ENCODE measurements around the gene KRTAP10-8.
"Not testable (repeated sequence)": the region's sequence is repeated elsewhere in the genome, so short reads cannot be mapped to it uniquely, and the experiment has no call there.

The KRTAP10-8 gene

DNA sequence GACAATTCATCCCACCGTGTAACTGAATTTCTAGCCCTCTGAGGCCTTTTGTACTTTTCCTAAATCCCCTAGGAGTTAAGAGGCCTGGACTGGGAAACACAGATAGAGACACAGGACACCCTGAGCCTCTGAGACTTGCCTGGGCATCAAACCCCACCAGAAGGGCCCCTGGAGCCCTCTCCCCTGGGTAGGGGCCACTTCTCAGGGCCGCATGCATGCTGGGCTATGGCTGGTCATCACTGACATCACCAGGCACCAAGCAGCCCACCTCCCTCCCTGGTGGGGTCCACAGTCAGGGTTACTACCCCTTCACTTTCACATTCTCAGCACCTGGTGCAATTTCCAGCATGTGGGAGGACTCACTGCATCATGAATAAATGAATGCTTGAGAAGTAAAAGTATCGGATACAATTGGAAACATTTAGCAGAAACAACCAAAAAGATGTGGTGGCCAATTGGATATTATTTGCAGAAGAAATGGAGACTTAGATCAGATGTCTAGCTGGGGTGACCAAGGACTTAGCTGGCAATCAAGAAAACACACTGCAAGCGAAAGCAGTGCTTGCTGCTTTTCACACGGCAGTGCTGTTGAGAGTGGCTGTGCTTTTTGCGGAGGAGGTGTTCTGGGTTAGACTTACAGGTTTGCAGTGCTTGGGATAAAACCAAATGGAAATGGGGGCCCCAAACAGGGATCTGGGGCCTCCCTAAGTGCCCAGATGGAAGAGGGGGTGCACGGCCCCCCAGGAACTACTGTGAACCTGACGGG is 12.4 kb upstream of the KRTAP10-8 start:
- DNase-seq = no peak

DNA sequence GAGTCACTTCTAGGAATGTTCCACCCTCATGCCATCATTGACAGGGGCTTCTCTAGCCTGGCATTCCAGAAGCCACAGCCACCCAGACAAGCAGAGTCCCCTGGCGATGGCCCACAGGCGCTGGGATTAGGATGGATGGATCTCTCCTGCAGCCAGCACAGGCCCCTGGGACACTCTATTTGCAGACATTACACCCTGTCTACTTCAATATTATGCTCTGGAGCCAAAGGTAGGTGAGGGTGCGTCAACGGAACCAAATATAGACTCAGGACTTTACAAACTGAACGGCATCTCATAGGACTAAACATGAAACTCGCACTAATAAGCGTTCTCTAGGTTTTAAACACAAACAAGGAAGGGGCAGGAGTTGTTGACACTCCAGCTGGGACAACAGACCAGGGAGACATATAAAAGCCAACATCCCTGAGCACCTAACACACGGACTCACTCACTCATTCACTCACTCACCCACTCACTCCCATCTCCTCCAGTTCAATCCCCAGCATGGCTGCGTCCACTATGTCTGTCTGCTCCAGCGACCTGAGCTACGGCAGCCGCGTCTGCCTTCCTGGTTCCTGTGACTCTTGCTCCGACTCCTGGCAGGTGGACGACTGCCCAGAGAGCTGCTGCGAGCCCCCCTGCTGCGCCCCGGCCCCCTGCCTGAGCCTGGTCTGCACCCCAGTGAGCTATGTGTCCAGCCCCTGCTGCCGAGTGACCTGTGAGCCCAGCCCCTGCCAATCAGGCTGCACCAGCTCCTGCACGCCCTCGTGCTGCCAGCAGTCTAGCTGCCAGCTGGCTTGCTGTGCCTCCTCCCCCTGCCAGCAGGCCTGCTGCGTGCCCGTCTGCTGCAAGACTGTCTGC is 11.5 kb upstream of the KRTAP10-8 start, which contains the start of gene KRTAP10-7:
KRTAP10-7 (plus strand) TSS at position 480 of the 861 bp plus-strand sequence; CDS start at position 505, 25 bp downstream.
- DNase-seq = not testable (repeated sequence)

DNA sequence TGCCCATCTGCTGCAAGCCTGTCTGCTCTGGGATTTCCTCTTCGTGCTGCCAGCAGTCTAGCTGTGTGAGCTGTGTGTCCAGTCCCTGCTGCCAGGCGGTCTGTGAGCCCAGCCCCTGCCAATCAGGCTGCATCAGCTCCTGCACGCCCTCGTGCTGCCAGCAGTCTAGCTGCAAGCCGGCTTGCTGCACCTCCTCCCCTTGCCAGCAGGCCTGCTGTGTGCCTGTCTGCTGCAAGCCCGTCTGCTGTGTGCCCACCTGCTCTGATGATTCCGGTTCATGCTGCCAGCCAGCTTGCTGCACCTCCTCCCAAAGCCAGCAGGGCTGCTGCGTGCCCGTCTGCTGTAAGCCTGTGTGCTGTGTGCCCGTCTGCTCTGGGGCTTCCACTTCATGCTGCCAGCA is 10.8 kb upstream of the KRTAP10-8 start:
- not testable (repeated sequence) for DNase-seq

DNA sequence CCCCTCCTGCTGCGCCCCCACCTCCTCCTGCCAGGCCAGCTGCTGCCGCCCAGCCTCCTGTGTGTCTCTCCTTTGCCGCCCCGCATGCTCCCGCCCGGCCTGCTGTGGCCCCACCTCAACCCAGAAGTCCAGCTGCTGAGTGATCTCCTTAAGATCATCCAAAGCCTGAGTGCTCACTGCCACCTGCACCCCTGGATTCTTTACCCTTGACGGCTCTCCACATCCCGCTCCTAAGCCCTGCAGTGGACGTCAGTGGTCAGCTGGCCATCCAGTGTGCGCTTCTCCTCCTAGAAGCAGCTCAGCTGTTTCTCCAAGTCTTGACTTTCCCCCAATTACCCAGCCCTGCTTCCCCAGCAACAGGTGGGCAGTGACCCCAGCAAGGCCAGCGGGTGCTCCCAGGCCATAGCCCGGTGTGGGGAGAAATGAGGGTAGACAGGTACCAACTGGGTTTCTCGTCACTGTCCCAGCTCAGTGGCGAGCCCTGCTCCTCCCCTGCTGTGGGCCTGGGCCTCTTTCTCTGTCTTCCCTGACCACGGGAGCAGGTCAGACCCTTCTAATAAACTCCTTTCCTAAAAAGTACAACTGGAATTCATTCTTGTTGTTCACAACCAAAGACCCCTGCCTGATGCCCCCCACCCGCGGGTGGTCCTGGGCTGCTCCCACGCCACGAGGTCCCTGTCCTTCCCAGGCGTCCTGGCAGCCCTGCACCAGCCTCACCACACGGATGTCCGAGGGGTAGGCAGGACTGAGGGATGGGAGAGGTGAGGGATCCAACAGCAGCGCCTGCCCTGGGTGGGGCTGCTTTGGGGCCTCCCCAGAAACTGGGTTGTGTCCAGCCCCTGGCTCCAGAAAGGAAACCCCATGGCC is 10.1 kb upstream of the KRTAP10-8 start:
- DNase-seq = no peak

DNA sequence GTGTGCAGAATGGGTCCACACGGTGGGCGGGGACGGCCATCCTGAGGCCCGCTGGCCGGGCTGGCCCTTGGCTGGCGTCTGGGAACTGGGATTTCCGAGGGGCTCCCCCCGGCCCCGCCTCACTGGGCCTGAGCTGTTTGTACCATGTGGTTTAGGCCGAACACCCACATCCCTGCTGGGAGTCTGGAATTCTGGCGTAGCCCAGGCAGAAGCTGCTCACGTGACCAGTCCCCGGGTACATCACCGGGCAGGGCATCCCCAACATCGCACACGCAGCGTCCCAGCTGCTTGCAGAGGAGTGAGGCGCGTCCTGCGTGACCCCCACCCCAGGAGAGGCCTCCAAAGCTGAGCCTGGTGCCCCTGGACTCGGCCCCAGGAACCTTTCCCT is 9.4 kb upstream of the KRTAP10-8 start:
- DNase-seq = no peak

DNA sequence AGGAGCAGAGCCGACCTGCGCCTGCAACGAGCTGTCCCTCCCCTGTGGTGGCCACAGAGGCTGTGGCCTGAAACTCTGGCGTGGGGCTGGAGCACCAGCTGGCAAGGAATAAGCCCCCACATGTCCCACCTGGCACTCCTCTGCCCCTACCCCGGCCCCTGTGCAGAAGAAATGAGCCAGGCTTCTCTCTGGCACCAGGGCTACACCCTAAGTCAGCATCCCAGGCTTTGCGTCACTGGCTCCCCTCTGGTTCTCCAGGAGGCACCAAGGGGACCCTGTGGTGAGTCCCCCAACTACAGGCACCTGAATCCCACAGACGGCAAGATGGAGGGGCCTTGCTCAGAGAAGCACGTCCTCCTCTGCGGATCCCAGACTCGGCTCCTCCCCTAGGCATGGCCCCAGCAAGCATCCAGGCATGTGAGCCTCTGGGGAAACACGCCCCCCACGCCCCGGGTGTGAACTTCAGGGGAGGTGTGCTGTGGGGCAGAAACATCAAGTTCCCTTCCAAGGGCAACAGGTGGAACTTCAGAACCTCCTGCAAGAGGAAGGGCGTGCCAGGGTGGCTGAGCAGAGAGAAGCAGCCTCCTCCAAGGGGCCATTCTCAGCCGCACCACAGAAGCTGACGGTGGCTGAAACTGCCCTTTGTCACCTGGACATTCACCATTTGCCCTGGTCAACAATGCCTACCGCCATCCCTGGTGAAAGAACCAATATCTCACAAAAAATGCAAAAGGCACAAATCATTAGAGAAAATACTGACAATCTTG is 8.6 kb upstream of the KRTAP10-8 start:
- DNase-seq = no peak

DNA sequence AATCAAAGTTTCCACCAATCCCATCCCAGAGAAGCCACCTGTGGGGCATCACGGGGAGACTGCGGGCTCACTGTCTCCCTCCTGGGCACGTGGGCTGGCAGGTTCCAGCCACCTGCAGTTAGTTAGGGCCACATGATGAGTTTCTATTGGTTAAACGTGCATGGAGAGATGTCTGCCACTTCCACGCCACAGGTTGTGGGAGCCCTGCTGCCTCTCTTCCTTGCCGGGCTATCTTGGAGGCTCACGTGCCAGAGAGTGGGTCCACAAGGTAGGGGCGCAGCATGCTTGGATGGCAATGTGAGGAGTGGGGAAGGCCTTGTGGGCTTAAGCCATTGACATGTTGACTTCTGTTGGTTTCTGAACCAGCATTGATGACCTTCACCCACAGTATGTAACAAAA is 8.0 kb upstream of the KRTAP10-8 start:
- DNase-seq = no peak

DNA sequence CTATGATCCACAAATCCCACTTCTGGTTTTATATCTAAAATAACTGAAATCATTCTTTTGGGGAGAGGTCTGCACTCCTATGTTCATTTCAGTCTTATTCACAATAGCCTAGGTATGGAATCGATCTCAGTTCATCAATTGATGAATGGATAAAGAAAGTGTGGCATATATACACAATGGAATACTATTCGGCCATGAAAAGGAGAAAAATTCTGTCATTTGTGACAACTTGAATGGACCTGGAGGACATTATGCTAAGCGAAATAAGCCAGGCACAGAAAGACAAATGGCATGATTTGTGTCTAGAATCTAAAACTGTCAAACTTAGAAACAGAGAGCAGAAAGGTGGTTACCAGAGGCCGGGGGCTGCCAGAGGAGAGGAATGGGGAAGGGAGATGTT is 5.4 kb upstream of the KRTAP10-8 start:
- no peak for DNase-seq

DNA sequence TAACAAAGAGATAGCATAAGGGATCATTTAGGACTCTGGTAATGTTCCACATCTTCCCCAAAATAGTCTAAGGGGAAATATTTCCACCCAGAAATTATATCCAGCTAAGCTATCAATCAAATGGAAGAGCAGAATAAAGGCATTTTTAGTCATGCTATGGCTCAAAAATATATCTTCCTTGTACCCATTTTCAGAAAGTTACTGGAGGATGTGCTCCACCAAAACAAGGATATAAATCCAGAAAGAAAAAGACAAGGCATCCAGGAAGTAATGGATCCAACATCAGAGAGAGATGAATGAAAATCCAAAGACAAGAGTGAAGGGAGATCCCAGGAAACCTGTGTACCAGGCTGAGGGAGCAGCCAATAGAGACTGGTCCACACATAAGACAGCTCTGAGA is 2.7 kb upstream of the KRTAP10-8 start:
- no peak for DNase-seq

DNA sequence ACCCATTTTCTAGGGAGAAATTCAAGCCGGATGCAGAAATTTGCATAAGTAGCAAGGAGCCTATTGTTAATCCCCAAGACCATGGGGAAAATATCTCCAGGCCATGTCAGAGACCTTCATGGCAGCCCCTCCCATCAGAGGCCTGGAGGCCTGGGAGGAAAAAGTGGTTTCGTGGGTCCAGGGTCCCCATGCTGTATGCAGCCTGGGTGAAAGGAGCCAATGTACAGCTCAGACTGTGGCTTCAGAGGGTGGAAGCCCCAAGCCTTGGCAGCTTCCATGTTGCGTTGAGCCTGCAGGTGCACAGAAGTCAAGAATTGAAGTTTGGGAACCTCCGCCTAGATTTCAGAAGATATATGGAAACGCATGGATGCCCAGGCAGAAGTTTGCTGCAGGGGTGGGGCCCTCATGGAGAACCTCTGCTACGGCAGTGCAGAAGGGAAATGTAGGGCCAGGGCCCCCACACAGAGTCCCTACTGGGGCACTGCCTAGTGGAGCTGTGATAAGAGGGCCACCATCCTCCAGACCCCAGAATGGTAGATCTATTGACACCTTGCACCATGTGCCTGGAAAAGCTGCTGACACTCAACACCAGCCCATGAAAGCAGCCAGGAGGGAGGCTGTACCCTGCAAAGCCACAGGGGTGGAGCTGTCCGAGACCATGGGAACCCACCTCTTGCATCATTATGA is 1.6 kb upstream of the KRTAP10-8 start:
- DNase-seq = not testable (repeated sequence)

DNA sequence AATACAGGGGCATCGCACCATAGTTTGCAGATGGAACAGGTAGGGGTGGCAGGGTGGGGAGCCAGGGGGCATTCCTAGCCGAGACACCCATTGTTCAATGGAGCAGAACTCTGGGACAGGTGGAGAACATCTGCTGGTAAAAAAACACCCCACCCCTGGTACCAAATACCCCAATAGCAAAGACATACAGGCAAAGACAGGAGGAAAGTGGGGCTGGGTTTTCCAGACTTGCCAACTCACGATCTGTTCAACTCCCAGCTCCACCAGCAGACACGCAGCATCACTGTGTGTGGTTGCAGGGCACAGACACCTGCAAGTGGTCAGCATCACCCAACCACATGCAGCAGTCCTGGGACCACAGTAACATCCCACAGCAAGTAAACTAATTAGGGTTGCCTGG is 328 bp upstream of the KRTAP10-8 start:
- DNase-seq = no peak

DNA sequence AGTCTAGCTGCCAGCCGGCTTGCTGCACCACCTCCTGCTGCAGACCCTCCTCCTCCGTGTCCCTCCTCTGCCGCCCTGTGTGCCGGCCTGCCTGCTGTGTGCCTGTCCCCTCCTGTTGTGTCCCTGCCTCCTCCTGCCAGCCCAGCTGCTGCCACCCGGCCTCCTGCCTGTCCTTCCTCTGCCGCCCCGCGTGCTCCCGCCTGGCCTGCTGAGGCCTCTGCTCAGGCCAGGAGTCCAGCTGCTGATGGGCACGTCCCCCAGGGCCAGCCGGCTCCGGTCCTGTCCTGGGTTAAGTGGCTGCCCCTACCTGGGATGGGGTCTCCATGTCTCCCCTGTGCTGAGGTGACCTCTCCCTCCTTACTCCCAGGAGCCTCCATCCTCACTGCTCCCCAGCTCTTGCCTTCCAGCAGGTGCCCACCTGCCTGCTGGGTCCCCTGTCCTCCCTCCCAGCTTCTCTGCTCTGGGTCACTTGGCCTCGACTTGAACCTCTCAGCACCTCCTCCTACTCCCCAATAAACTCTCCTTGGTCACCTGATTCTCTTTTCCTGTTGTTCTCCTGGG is 870 bp downstream of the KRTAP10-8 start:
- no peak for DNase-seq

DNA sequence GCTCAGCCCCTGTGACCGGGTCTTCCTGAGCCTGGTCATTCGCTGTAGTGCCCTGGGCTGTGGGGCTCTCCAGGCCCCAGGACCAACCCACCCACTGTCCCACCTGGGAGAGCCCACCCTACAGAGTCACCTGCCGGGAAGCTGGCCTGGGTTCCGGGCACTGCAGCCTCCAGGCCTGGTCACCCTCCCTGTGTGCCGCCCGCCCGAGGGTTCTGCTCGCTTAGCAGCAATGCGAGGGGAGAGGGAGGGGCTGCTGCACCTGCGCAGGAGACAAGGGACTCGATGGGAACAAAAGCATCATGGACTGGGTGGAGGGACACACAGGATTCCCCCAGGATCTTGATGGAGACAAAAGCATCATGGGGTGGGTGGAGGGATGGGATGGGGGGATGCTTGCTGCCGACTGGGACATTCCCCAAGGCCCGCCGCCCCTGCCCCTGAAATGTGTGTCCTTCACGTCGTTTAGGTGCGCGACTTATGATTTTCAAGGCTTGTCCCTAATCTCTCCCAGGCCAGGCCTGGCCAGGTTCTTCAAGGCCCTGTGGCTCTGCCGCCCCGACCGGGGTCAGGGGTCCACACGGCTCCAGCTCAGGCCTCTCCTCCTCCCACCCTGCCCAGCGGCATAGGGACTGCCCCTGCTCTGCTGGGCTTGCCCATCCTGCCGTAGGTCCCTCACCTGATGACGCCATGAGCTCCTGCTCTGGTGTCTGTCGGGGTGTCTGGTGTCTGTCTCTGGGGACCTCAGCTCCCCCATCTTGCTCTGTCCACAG is 1.7 kb downstream of the KRTAP10-8 start:
- DNase-seq = no peak

DNA sequence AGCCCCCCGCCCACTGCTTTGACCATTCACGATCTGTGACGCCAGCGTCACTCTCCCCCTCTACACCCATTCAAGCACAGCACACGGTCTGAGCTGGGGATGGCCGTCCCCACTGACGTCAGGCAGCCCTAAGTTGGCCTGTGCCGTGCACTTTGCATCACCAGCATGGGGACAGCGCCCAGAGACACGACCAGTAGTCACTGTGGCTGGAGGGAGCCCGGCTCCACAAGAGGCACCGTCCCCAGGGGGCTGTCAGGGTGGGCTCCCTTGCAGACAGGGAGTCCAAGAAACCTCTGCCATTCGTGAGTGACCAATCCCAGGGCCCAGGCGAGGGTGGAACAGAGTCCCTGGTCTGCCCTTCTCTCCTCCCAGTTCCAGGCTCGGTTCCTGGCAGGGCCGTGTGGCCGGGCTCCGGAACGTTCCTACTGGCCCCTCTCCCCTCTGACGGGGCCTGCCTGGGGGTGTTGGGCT is 2.3 kb downstream of the KRTAP10-8 start:
- no peak for DNase-seq

DNA sequence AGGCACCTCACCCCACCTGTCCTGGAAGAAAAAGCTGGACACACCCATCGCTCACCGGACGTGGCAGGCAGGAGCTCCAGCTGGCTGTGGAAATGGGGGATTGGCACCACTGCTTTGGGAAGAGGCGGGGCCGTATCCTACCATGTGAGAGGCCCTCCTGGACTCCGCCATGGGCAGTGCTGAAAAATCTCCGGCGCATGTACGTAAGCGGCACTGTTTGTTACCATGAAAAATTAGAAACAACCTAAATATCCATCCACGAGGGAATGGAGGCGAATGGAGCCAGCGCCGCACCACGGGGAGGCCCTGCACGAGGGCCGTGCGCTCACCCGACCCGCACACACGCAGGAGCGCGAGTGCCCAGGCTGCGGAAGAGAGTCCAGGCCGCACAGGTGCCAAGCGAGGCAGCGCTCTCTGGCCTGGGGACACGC is 3.1 kb downstream of the KRTAP10-8 start:
- DNase-seq = no peak

DNA sequence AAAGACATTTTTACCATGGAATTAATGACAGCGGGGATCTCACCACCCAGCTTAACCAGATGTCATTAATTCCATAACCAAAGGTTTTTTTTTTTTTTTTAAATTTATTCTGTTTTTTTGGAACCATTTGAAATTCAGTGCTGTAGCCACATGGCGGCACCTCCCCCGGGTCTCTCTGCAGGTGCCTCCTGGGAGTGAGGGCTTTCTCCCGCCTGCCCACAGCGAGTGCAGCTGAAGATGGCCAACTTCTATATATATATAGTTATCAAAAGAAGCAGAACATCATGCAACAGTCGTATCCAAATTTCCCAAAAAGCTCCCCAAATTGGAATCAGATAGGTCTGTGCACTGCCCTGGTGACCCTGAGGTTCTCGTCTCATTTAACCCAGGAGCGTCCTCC is 3.6 kb downstream of the KRTAP10-8 start:
- DNase-seq = no peak

DNA sequence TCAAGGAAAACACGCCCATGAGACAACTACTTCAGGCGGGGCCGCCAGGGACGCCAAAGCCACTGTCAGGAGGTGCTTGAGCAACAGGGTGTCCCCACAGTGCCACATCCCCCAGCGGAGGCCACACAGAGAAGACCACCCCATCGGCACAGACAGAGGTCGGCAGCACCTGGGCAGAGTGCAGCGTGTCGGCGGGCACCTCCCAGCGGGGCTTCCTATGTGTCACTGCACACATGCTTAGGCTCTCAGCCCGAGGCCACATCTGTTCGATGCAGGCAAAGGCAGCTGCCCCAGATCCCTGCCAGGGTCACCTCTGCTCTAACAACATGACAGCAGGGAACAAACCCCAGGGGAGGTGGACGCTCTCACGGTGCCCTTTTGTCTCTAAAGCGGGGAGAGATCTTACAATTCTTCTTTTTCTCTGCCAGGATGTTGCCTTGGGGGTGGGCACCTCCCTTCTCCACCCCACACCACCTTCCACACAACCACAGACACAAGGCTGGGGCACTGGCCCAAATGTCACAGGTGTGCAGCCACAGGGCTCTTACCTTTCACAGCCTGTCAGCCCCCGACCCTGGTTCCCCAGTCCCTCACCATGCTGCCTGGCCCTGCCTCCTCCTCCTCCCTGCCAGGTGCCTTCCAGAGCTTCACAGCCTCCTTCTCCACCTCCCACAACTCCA is 4.2 kb downstream of the KRTAP10-8 start:
- DNase-seq = no peak

DNA sequence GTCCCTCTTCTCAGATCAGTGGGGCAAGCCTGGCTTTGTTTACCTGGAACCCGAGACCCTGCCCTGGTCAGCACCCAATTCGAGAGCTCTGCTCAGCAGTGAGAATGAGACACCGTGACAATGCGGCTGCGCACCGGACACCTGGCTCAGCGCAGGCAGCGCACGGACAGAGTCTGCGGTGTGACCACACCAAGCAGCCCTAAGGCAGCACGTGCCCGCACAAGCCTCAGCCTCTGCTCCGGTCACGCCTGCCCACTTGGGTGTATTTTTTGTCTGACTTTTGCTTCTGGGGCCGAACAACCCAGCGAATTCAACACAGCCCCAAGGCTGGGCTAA is 4.7 kb downstream of the KRTAP10-8 start:
- DNase-seq = no peak

DNA sequence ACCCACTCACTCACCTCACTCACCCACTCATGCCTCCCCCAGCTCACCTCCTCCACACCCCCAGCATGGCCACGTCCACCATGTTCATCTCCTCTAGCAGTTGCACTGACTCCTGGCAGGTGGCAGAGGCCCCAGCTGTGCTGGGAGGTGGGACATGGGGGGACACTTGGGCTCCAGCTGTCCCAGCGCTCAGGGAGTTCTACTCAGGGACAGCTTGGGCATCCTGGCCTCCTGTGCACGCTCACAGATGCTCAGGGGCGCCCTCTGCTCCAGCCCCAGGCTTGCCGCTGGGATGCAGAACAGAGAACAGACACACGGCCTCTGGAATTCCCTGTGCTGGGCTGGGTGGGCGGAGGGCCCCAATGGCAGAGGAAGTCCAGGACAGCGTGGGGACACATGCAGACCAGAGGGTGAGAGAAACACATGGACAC is 5.2 kb downstream of the KRTAP10-8 start:
- DNase-seq = no peak

DNA sequence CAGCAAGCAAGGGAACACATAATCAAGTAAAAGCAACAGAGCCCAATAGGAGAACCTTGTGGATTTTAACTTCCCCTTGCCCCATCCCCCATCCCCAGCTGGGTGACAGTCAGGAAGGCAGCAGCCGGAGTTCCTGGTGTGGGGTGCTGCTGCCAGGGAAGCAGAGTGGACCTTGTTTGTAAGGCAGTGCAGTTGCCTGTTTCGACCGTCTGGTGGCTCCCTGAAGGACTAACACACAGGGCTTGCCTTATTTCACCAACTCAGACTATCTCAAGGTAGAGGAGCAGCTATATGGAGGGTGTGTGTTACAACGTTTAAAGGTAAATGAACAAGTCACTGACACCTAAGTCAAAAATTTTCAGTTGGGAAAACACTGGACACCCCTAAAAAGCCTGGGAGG is 6.6 kb downstream of the KRTAP10-8 start:
- no peak for DNase-seq

Data from CD4-positive, alpha-beta T cell treated with Interleukin-4 for 4 hours (primary cell).